Karpas-422 (cell line): ENCODE data around the gene HEXIM2. TPM values are rescaled to one million over a fixed set of nuclear protein-coding genes. Genes with fewer than 3 reads are reported as not detected.
A peak's percentile ranks its signal among the peaks of the same experiment; 100 is the strongest.

Experiments
- DNase-seq: peaks from one replicate; pipeline ENCODE4 v3.0.0-alpha.2; 2015
- H2AFZ ChIP-seq: fragments of 200-600 bp; sonication (generic); 2 replicates; pipeline ENCODE4 v1.6.1; 2014; ENCODE audit warnings: antibody characterized with exemption, low read length, mixed read lengths
- H3K27ac ChIP-seq: fragments of 200-600 bp; sonication (generic); 2 replicates; pipeline ENCODE4 v1.5.1; 2014; ENCODE audit warnings: mild to moderate bottlenecking, low read length, moderate library complexity
- H3K27me3 ChIP-seq: fragments of 200-600 bp; sonication (generic); 2 replicates; pipeline ENCODE4 v1.6.1; 2014; ENCODE audit warnings: low read length, mixed read lengths
- H3K36me3 ChIP-seq: fragments of 200-600 bp; sonication (generic); 2 replicates; pipeline ENCODE4 v1.6.1; 2014; ENCODE audit warnings: low read length, mixed read lengths; ENCODE audit not compliant: insufficient read depth
- H3K4me1 ChIP-seq: fragments of 200-600 bp; sonication (generic); 2 replicates; pipeline ENCODE4 v1.6.1; 2014; ENCODE audit warnings: mild to moderate bottlenecking, low read length, mixed read lengths
- H3K4me2 ChIP-seq: fragments of 200-600 bp; sonication (generic); 2 replicates; pipeline ENCODE4 v1.6.1; 2014; ENCODE audit warnings: low read length, low read depth, mild to moderate bottlenecking; ENCODE audit not compliant: poor library complexity, severe bottlenecking
- H3K4me3 ChIP-seq: fragments of 200-600 bp; sonication (generic); 2 replicates; pipeline ENCODE4 v1.5.1; 2014; ENCODE audit warnings: mild to moderate bottlenecking, antibody characterized with exemption, low read length, mixed read lengths
- H3K79me2 ChIP-seq: fragments of 200-600 bp; sonication (generic); 2 replicates; pipeline ENCODE4 v1.6.1; 2014; ENCODE audit warnings: mild to moderate bottlenecking, low read length, mixed read lengths
- H3K9ac ChIP-seq: fragments of 200-600 bp; sonication (generic); 2 replicates; pipeline ENCODE4 v1.6.0; 2014; ENCODE audit warnings: low read length
- H3K9me2 ChIP-seq: fragments of 200-600 bp; sonication (generic), shearing (Covaris generic); replicated peaks from 2 replicates; pipeline ENCODE4 v1.6.0; 2014; ENCODE audit warnings: mild to moderate bottlenecking, low read length, moderate library complexity; ENCODE audit not compliant: insufficient read depth
- H3K9me3 ChIP-seq: fragments of 300-700, 200-600 bp; sonication (generic); 2 replicates; pipeline ENCODE4 v1.6.1; 2014; ENCODE audit warnings: low read length, mixed read lengths
- H4K20me1 ChIP-seq: fragments of 200-600 bp; sonication (generic); 2 replicates; pipeline ENCODE4 v1.6.1; 2014; ENCODE audit warnings: mild to moderate bottlenecking, antibody characterized with exemption, low read length, low read depth; ENCODE audit not compliant: insufficient read depth
- total RNA-seq: library from RNA; depleted of rRNA; stranded (reverse); fragments of >200 nt; shearing (Covaris generic); gene quantifications from 2 replicates; pipeline ENCODE4 v1.2.3, GENCODE V29; 2014; ENCODE audit warnings: low replicate concordance; rRNA removed

The HEXIM2 gene
- 1.4 and 14.3 TPM in 2 replicates for total RNA-seq

- Histone ChIP-seq H3K4me3 (peak within 1 kb of the TSS; percentile 89), H3K27ac (peak within 1 kb of the TSS; percentile 59), H3K4me1 (peaks cover 19% of the 10 kb centered on the region), H3K9me2 (no peaks in the 10 kb centered on the region), H3K79me2 (peaks cover 13% of the 10 kb centered on the region), H3K36me3 (peaks cover 6% of the 10 kb centered on the region; the same call in 1 of the 2 replicates), H3K9ac (peak within 1 kb of the TSS; percentile 91), H2AFZ (peak within 1 kb of the TSS; percentile 36; the same call in 1 of the 2 replicates), H4K20me1 (peaks cover 17% of the 10 kb centered on the region), H3K9me3 (no peaks in the 10 kb centered on the region), H3K4me2 (peak within 1 kb of the TSS; percentile 94), H3K27me3 (no peaks in the 10 kb centered on the region)
- peak; percentile 100 for DNase-seq
Observed at GRCh38 chr17:45161288-45162024, at the start of gene HEXIM2. TSS of gene HEXIM2 (plus strand) at chr17:45161875. CDS start at chr17:45162794, 919 bp downstream.

- H3K79me2 ChIP-seq, result no peaks in the 10 kb centered on the region
- H3K36me3 ChIP-seq, result no peaks in the 10 kb centered on the region
- peaks cover 9% of the 10 kb centered on the region for H3K4me1 ChIP-seq
- H3K4me2 ChIP-seq, result no peak overlapping the region
- peaks cover 13% of the 10 kb centered on the region; the same call in 1 of the 2 replicates for H4K20me1 ChIP-seq
- no peaks in the 10 kb centered on the region for H3K9me3 ChIP-seq
- no peak overlapping the region for H2AFZ ChIP-seq
- H3K9ac ChIP-seq, result no peak overlapping the region
- no peak overlapping the region for H3K4me3 ChIP-seq
- H3K9me2 ChIP-seq, result no peaks in the 10 kb centered on the region
- no peak for DNase-seq
- H3K27me3 ChIP-seq, result no peaks in the 10 kb centered on the region
- H3K27ac ChIP-seq, result no peak overlapping the region
Observed at GRCh38 chr17:45112559-45113423, 48.9 kb upstream of the HEXIM2 start.

GRCh38 chr17:45113424-45113754 lies 48.3 kb upstream of the HEXIM2 start:
- no peak overlapping the region for H3K4me2 ChIP-seq
- no peaks in the 10 kb centered on the region for H3K9me2 ChIP-seq
- H3K4me1 ChIP-seq, result peaks cover 9% of the 10 kb centered on the region
- H3K36me3 ChIP-seq, result no peaks in the 10 kb centered on the region
- H3K9ac ChIP-seq, result no peak overlapping the region
- H3K27ac ChIP-seq, result no peak overlapping the region
- no peak for DNase-seq
- no peak overlapping the region for H2AFZ ChIP-seq
- no peaks in the 10 kb centered on the region for H3K9me3 ChIP-seq
- H3K79me2 ChIP-seq, result no peaks in the 10 kb centered on the region
- peaks cover 11% of the 10 kb centered on the region; the same call in 1 of the 2 replicates for H4K20me1 ChIP-seq
- H3K4me3 ChIP-seq, result no peak overlapping the region
- no peaks in the 10 kb centered on the region for H3K27me3 ChIP-seq

GRCh38 chr17:45114117-45114932 lies 47.4 kb upstream of the HEXIM2 start:
- no peak overlapping the region for H3K9ac ChIP-seq
- no peak for DNase-seq

GRCh38 chr17:45115015-45115625 lies 46.6 kb upstream of the HEXIM2 start:
- H3K9ac ChIP-seq, result no peak overlapping the region
- no peak overlapping the region for H3K4me2 ChIP-seq
- peaks cover 10% of the 10 kb centered on the region; the same call in 1 of the 2 replicates for H4K20me1 ChIP-seq
- no peaks in the 10 kb centered on the region for H3K27me3 ChIP-seq
- no peak for DNase-seq
- H3K79me2 ChIP-seq, result no peaks in the 10 kb centered on the region
- no peaks in the 10 kb centered on the region for H3K9me3 ChIP-seq
- H3K27ac ChIP-seq, result no peak overlapping the region
- no peaks in the 10 kb centered on the region for H3K9me2 ChIP-seq
- peaks cover 9% of the 10 kb centered on the region for H3K4me1 ChIP-seq
- H3K4me3 ChIP-seq, result no peak overlapping the region
- no peaks in the 10 kb centered on the region for H3K36me3 ChIP-seq
- no peak overlapping the region for H2AFZ ChIP-seq

More at GRCh38 chr17:45114117-45114932, 47.4 kb upstream of the HEXIM2 start:
- Histone ChIP-seq H2AFZ (no peak overlapping the region), H3K79me2 (no peaks in the 10 kb centered on the region), H3K27ac (no peak overlapping the region), H3K27me3 (no peaks in the 10 kb centered on the region), H3K4me2 (no peak overlapping the region), H3K9me2 (no peaks in the 10 kb centered on the region), H3K9me3 (no peaks in the 10 kb centered on the region), H3K4me1 (peaks cover 9% of the 10 kb centered on the region), H3K36me3 (no peaks in the 10 kb centered on the region), H3K4me3 (no peak overlapping the region), H4K20me1 (peaks cover 10% of the 10 kb centered on the region; the same call in 1 of the 2 replicates)

- Histone ChIP-seq H3K79me2 (no peaks in the 10 kb centered on the region), H3K9me2 (no peaks in the 10 kb centered on the region), H3K27me3 (no peaks in the 10 kb centered on the region), H4K20me1 (peaks cover 5% of the 10 kb centered on the region; the same call in 1 of the 2 replicates), H2AFZ (no peak overlapping the region), H3K9ac (no peak overlapping the region), H3K36me3 (no peaks in the 10 kb centered on the region), H3K4me1 (peaks cover 9% of the 10 kb centered on the region), H3K4me2 (no peak overlapping the region), H3K9me3 (no peaks in the 10 kb centered on the region), H3K27ac (no peak overlapping the region), H3K4me3 (no peak overlapping the region)
- DNase-seq, result no peak
Observed at GRCh38 chr17:45115871-45116270, 45.8 kb upstream of the HEXIM2 start.

- H3K36me3 ChIP-seq, result no peaks in the 10 kb centered on the region
- H3K27ac ChIP-seq, result no peak overlapping the region
- H3K4me1 ChIP-seq, result peaks cover 6% of the 10 kb centered on the region
- H3K9ac ChIP-seq, result no peak overlapping the region
- H3K27me3 ChIP-seq, result no peaks in the 10 kb centered on the region
- no peaks in the 10 kb centered on the region for H3K9me2 ChIP-seq
- H3K4me2 ChIP-seq, result no peak overlapping the region
- no peak overlapping the region for H2AFZ ChIP-seq
- H4K20me1 ChIP-seq, result 0 out of 2 replicates have a peak, but pooled peaks cover 2% of the 10 kb centered on the region
- DNase-seq, result no peak
- H3K4me3 ChIP-seq, result no peak overlapping the region
- no peaks in the 10 kb centered on the region for H3K79me2 ChIP-seq
- H3K9me3 ChIP-seq, result no peaks in the 10 kb centered on the region
Observed at GRCh38 chr17:45116434-45117016, 45.1 kb upstream of the HEXIM2 start.
